ENCODE data around the gene APP.

DNA sequence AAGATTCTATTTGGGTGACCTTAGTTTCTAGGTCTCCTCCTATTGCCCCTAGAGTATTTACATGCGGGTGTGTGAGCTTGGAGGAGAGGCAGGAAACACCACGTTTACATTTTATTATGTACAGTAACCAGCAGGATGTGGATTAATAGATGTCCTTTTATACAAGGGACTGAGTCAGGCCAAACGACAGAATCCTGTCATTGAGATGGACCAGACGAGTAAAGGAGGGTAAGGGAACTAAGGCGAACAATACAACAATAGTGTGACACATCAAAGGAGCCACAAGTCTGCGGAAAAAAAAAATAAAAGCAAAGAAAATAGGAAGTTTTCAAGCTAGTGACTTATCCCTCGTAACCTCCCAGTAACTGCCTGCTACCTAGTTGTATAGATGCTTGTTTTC, 284.7 kb downstream of the APP start:
- TF ChIP-seq, protein P1, sequence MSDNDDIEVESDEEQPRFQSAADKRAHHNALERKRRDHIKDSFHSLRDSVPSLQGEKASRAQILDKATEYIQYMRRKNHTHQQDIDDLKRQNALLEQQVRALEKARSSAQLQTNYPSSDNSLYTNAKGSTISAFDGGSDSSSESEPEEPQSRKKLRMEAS (IDR thresholded peaks at IDR 0.05): no peak
- TF ChIP-seq TFDP1 (CRISPR knock-in tag; IDR thresholded peaks at IDR 0.05; ENCODE audit: borderline replicate concordance) (no peak), NR3C1 (CRISPR knock-in tag; IDR thresholded peaks at IDR 0.05) (no peak), ZNF777 (CRISPR knock-in tag; IDR thresholded peaks at IDR 0.05) (no peak)

All from HepG2 (cell line).